GM12801 (cell line): ENCODE measurements around the gene NECAB3.

Experiments used
- TF ChIP-seq, protein P1 (sequence below): IDR thresholded peaks from one replicate; pipeline ENCODE4 v1.5.1; 2011; ENCODE audit warnings: control low read depth; ENCODE audit not compliant: insufficient read length; ENCODE audit errors: extremely low read depth

Gene NECAB3

GRCh38 chr20:33685328-33686099, 11.3 kb upstream of the NECAB3 start:
- TF ChIP-seq, protein P1, sequence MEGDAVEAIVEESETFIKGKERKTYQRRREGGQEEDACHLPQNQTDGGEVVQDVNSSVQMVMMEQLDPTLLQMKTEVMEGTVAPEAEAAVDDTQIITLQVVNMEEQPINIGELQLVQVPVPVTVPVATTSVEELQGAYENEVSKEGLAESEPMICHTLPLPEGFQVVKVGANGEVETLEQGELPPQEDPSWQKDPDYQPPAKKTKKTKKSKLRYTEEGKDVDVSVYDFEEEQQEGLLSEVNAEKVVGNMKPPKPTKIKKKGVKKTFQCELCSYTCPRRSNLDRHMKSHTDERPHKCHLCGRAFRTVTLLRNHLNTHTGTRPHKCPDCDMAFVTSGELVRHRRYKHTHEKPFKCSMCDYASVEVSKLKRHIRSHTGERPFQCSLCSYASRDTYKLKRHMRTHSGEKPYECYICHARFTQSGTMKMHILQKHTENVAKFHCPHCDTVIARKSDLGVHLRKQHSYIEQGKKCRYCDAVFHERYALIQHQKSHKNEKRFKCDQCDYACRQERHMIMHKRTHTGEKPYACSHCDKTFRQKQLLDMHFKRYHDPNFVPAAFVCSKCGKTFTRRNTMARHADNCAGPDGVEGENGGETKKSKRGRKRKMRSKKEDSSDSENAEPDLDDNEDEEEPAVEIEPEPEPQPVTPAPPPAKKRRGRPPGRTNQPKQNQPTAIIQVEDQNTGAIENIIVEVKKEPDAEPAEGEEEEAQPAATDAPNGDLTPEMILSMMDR: no peak

GRCh38 chr20:33684533-33685327, 10.5 kb upstream of the NECAB3 start:
- TF ChIP-seq, protein P1: no peak

GRCh38 chr20:33681728-33682353, 7.6 kb upstream of the NECAB3 start:
- TF ChIP-seq, protein P1: no peak

- TF ChIP-seq, protein P1: no peak
Measured at GRCh38 chr20:33681288-33681687, 7.1 kb upstream of the NECAB3 start.

DNA sequence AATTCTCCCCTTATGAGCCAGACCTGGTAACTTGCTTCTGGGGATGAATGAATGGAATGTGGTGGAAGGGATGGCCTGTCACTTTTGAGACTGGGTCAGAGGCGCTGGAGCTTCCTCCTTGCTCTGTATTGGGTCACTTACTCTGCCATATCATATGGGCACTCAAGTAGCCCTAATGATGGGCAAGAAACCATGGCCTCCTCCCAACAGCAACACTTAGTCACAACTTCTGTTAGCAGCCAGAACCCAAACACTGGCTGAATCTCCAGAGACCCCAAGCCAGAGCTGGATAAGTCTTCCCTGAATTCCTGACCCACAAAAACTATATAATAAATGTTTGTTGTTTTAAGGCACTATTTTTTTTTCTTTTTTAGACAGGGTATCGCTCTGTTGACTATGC, 6.5 kb upstream of the NECAB3 start:
- TF ChIP-seq, protein P1: no peak

DNA sequence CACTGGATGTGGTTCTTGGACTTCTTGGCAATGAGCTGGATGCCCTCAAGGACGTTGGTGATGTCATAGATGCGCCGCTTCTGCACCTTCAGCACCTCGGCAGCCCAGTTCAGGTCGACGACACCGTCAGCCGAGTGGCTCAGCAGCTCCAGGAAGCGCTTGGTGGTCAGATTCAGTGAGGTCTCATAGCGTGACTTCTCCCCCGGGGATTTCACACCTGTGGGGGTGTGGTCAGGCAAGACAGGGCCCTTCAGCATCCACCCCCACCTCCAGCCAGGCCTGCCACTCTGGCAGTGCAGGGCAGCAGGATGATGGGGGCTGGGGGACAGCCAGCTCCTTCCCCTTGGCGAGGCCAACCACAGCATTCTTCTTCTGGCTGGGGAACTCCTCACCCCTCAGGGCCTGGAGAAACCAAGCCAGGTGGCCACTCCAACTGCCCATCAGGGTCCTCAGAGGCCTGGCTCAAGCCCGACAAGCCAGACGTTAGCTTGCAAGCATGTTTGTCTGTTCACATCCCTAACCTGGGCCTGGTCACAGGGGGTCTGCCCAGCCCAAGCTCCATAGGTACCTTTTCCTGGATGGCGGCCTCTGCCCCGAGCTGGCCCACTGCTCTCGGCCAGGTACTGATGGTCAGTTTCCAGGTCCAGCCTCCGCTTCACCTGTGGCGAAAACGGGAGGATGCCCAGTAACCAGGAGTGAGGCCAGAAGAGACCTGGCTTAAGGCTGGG, 5.7 kb upstream of the NECAB3 start:
- TF ChIP-seq, protein P1: no peak
